Measurements from ENCODE around the gene KLHL4.
"Not testable (repeated sequence)": the region's sequence is repeated elsewhere in the genome, so short reads cannot be mapped to it uniquely, and the experiment has no call there.

Gene KLHL4

DNA sequence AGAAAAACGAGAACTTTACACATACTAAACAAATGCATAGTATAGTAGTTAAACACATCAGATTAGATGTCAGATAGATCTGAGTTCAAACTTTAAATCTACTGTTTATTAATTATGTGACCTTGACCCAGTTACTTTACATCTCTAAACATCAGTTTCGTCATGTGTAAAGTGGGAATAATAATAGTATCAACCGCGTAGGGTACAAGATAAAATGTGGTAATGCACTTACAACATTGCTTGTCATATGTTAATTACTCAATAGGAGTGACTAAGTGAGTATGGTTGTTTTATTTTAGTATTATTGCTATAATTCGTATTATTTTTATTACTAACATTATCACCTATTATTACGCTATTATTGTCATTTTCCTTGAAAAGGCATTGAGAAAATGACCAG lies 144.2 kb downstream of the KLHL4 start:
- H3K9ac ChIP-seq (ENCODE audit: low read length): no peak overlapping the region
- no peak overlapping the region for H3K27ac ChIP-seq (ENCODE audit: low read depth, low read length)
- no peaks in the 10 kb centered on the region; the same call in 1 of the 2 replicates for H3K36me3 ChIP-seq (ENCODE audit: control insufficient read depth, insufficient read depth, low read length)
- H3K4me1 ChIP-seq (ENCODE audit: control insufficient read depth, insufficient read depth, low read length): peaks cover 9% of the 10 kb centered on the region
- H3K4me3 ChIP-seq (ENCODE audit: low read depth, low read length): no peak overlapping the region
- H3K27me3 ChIP-seq (ENCODE audit: control insufficient read depth, insufficient read depth, low read length): no peaks in the 10 kb centered on the region
- peaks cover 3% of the 10 kb centered on the region; the same call in 1 of the 2 replicates for H3K9me3 ChIP-seq (ENCODE audit: control insufficient read depth, insufficient read depth, low read depth, low read length)

DNA sequence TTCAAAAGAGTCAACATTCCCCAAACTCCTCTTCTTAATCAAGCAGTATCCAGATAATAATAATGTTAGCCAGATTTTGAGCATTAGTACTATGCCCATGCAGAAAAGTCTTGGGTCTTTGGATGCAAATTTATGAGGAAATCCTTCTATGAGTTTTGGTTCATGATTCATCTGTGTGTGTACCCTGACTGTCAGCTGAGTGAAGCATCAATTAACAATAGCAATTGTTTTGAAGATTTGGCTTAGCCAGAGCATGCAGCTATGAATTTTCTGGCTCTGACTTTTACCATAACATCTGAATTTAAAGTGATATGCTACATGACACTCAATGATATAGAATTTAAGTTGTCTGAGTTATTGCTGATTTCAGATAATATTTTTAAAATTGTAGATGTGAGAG lies 145.8 kb downstream of the KLHL4 start:
- no peaks in the 10 kb centered on the region for H3K36me3 ChIP-seq (ENCODE audit: control insufficient read depth, insufficient read depth, low read length)
- H3K27ac ChIP-seq (ENCODE audit: low read depth, low read length): no peak overlapping the region
- peaks cover 13% of the 10 kb centered on the region for H3K4me1 ChIP-seq (ENCODE audit: control insufficient read depth, insufficient read depth, low read length)

GRCh38 chrX:87664381-87664780 lies 146.8 kb downstream of the KLHL4 start:
- Histone ChIP-seq H3K9ac (ENCODE audit: low read length) (no peak overlapping the region), H3K4me3 (ENCODE audit: low read depth, low read length) (no peak overlapping the region), H3K27me3 (ENCODE audit: control insufficient read depth, insufficient read depth, low read length) (no peaks in the 10 kb centered on the region), H3K27ac (ENCODE audit: low read depth, low read length) (0 out of 2 replicates have a peak overlapping the region, but pooled peaks have one; percentile 71), H3K36me3 (ENCODE audit: control insufficient read depth, insufficient read depth, low read length) (no peaks in the 10 kb centered on the region), H3K4me1 (ENCODE audit: control insufficient read depth, insufficient read depth, low read length) (peaks cover 22% of the 10 kb centered on the region), H3K9me3 (ENCODE audit: control insufficient read depth, insufficient read depth, low read depth, low read length) (no peaks in the 10 kb centered on the region; the same call in 1 of the 2 replicates)

More for the DNA sequence above, 145.8 kb downstream of the KLHL4 start:
- H3K27me3 ChIP-seq (ENCODE audit: control insufficient read depth, insufficient read depth, low read length): no peaks in the 10 kb centered on the region
- H3K9ac ChIP-seq (ENCODE audit: low read length): no peak overlapping the region
- no peak overlapping the region for H3K4me3 ChIP-seq (ENCODE audit: low read depth, low read length)
- H3K9me3 ChIP-seq (ENCODE audit: control insufficient read depth, insufficient read depth, low read depth, low read length): no peaks in the 10 kb centered on the region; the same call in 1 of the 2 replicates

- H3K27ac ChIP-seq (ENCODE audit: low read depth, low read length): peak overlapping the region; percentile 98
- H3K4me3 ChIP-seq (ENCODE audit: low read depth, low read length): peak overlapping the region; percentile 74; the same call in 1 of the 2 replicates
These were observed 162.2 kb downstream of the KLHL4 start for GRCh38 chrX:87679849-87680248.

GRCh38 chrX:87687703-87688102 lies 170.1 kb downstream of the KLHL4 start:
- peak overlapping the region; percentile 15; the same call in 1 of the 2 replicates for H3K4me3 ChIP-seq (ENCODE audit: low read depth, low read length)
- no peaks in the 10 kb centered on the region for H3K27me3 ChIP-seq (ENCODE audit: control insufficient read depth, insufficient read depth, low read length)
- peaks cover 17% of the 10 kb centered on the region for H3K4me1 ChIP-seq (ENCODE audit: control insufficient read depth, insufficient read depth, low read length)
- peak overlapping the region; percentile 92 for H3K9ac ChIP-seq (ENCODE audit: low read length)
- peak overlapping the region; percentile 98 for H3K27ac ChIP-seq (ENCODE audit: low read depth, low read length)
- peaks cover 19% of the 10 kb centered on the region; the same call in 1 of the 2 replicates for H3K9me3 ChIP-seq (ENCODE audit: control insufficient read depth, insufficient read depth, low read depth, low read length)
- peaks cover 20% of the 10 kb centered on the region for H3K36me3 ChIP-seq (ENCODE audit: control insufficient read depth, insufficient read depth, low read length)

More at GRCh38 chrX:87679849-87680248, 162.2 kb downstream of the KLHL4 start:
- peaks cover 6% of the 10 kb centered on the region; the same call in 1 of the 2 replicates for H3K9me3 ChIP-seq (ENCODE audit: control insufficient read depth, insufficient read depth, low read depth, low read length)
- peak overlapping the region; percentile 100 for H3K9ac ChIP-seq (ENCODE audit: low read length)
- H3K4me1 ChIP-seq (ENCODE audit: control insufficient read depth, insufficient read depth, low read length): peaks cover 29% of the 10 kb centered on the region
- H3K27me3 ChIP-seq (ENCODE audit: control insufficient read depth, insufficient read depth, low read length): no peaks in the 10 kb centered on the region
- peaks cover 17% of the 10 kb centered on the region for H3K36me3 ChIP-seq (ENCODE audit: control insufficient read depth, insufficient read depth, low read length)

DNA sequence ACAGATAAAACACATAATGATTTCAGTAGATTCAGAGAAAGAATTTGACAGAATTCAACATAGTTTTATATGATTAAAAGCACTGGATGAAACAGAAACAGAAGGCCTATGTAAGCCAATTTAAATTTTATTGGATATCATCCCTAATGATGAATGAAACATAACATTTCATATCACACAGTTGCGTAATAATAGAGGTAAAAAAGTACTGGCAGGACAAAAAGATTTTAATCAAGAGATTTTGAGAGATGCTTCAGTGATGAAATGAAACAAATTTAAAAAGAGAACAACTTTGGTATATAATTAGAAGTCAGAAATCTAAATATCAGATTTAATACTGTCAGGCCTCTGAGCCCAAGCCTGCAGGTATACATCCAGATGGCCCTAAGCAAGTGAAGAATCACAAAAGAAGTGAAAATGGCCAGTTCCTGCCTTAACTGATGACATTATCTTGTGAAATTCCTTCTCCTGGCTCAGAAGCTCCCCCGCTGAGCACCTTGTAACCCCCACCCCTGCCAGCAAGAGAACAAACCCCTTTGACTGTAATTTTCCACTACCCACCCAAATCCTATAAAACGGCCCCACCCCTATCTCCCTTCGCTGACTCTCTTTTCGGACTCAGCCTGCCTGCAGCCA lies 170.6 kb downstream of the KLHL4 start:
- Histone ChIP-seq H3K9me3 (ENCODE audit: control insufficient read depth, insufficient read depth, low read depth, low read length) (peaks cover 19% of the 10 kb centered on the region; the same call in 1 of the 2 replicates), H3K9ac (ENCODE audit: low read length) (peak overlapping the region; percentile 92), H3K36me3 (ENCODE audit: control insufficient read depth, insufficient read depth, low read length) (peaks cover 19% of the 10 kb centered on the region), H3K4me1 (ENCODE audit: control insufficient read depth, insufficient read depth, low read length) (peaks cover 17% of the 10 kb centered on the region), H3K4me3 (ENCODE audit: low read depth, low read length) (peak overlapping the region; percentile 15; the same call in 1 of the 2 replicates), H3K27ac (ENCODE audit: low read depth, low read length) (peak overlapping the region; percentile 98)
- H3K27me3 ChIP-seq (ENCODE audit: control insufficient read depth, insufficient read depth, low read length): not testable (repeated sequence)

DNA sequence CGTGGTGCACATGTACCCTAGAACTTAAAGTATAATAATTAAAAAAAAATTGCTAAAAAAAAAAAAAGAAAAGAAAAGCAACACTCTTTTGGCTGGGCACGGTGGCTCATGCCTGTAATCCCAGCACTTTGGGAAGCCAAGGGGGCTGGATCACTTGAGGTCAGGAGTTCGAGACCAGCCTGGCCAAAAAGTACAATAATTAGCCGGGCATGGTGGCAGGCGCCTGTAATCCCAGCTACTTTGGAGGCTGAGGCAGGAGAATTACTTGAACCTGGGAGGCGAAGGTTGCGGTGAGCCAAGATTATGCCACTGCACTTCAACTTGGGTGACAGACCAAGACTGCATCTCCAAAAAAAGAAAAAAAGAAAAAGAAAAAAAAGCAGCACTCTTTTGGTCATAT lies 171.6 kb downstream of the KLHL4 start:
- Histone ChIP-seq H3K9me3 (ENCODE audit: control insufficient read depth, insufficient read depth, low read depth, low read length) (peaks cover 19% of the 10 kb centered on the region; the same call in 1 of the 2 replicates), H3K4me1 (ENCODE audit: control insufficient read depth, insufficient read depth, low read length) (peaks cover 17% of the 10 kb centered on the region), H3K9ac (ENCODE audit: low read length) (peak overlapping the region; percentile 57), H3K27ac (ENCODE audit: low read depth, low read length) (peak overlapping the region; percentile 56; the same call in 1 of the 2 replicates), H3K36me3 (ENCODE audit: control insufficient read depth, insufficient read depth, low read length) (peaks cover 16% of the 10 kb centered on the region)
- H3K27me3 ChIP-seq (ENCODE audit: control insufficient read depth, insufficient read depth, low read length); H3K4me3 ChIP-seq (ENCODE audit: low read depth, low read length): not testable (repeated sequence)

GRCh38 chrX:87693204-87693603 lies 175.6 kb downstream of the KLHL4 start:
- H3K9ac ChIP-seq (ENCODE audit: low read length): no peak overlapping the region
- H3K4me1 ChIP-seq (ENCODE audit: control insufficient read depth, insufficient read depth, low read length): peaks cover 5% of the 10 kb centered on the region
- H3K9me3 ChIP-seq (ENCODE audit: control insufficient read depth, insufficient read depth, low read depth, low read length): peaks cover 19% of the 10 kb centered on the region; the same call in 1 of the 2 replicates
- H3K27ac ChIP-seq (ENCODE audit: low read depth, low read length): no peak overlapping the region
- no peak overlapping the region for H3K4me3 ChIP-seq (ENCODE audit: low read depth, low read length)
- H3K27me3 ChIP-seq (ENCODE audit: control insufficient read depth, insufficient read depth, low read length): no peaks in the 10 kb centered on the region
- H3K36me3 ChIP-seq (ENCODE audit: control insufficient read depth, insufficient read depth, low read length): no peaks in the 10 kb centered on the region; the same call in 1 of the 2 replicates

- no peaks in the 10 kb centered on the region; the same call in 1 of the 2 replicates for H3K27me3 ChIP-seq (ENCODE audit: control insufficient read depth, insufficient read depth, low read length)
These were observed 179.8 kb downstream of the KLHL4 start for GRCh38 chrX:87697409-87697808.

DNA sequence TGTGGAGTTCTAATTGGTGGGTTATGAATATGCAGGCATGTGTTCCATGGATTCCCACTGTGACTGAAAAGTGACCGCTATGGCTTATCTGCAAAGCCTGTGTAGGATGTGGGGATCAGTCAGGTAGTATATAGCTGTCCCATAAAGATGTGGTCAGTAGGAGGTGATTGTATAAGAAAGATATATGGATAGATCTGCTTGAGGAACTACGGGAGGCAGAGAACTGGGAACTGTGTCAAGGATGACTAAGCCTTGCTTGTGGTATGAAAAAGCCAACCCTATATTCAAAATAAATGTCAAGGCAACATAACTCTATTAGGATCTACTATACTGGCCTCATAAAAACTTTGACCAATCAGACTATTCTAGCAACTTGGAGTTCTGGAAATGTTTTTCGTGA lies 185.2 kb downstream of the KLHL4 start:
- Histone ChIP-seq H3K27me3 (ENCODE audit: control insufficient read depth, insufficient read depth, low read length) (no peaks in the 10 kb centered on the region; the same call in 1 of the 2 replicates), H3K9ac (ENCODE audit: low read length) (no peak overlapping the region), H3K4me3 (ENCODE audit: low read depth, low read length) (no peak overlapping the region), H3K27ac (ENCODE audit: low read depth, low read length) (no peak overlapping the region), H3K9me3 (ENCODE audit: control insufficient read depth, insufficient read depth, low read depth, low read length) (peaks cover 19% of the 10 kb centered on the region), H3K4me1 (ENCODE audit: control insufficient read depth, insufficient read depth, low read length) (no peaks in the 10 kb centered on the region; the same call in 1 of the 2 replicates), H3K36me3 (ENCODE audit: control insufficient read depth, insufficient read depth, low read length) (no peaks in the 10 kb centered on the region)

More at GRCh38 chrX:87697409-87697808, 179.8 kb downstream of the KLHL4 start:
- Histone ChIP-seq H3K27ac (ENCODE audit: low read depth, low read length) (no peak overlapping the region), H3K9me3 (ENCODE audit: control insufficient read depth, insufficient read depth, low read depth, low read length) (peaks cover 2% of the 10 kb centered on the region; the same call in 1 of the 2 replicates), H3K4me1 (ENCODE audit: control insufficient read depth, insufficient read depth, low read length) (no peaks in the 10 kb centered on the region), H3K4me3 (ENCODE audit: low read depth, low read length) (no peak overlapping the region), H3K36me3 (ENCODE audit: control insufficient read depth, insufficient read depth, low read length) (no peaks in the 10 kb centered on the region), H3K9ac (ENCODE audit: low read length) (no peak overlapping the region)

GRCh38 chrX:87703469-87703868 lies 185.9 kb downstream of the KLHL4 start:
- not testable (repeated sequence) for H3K36me3 ChIP-seq (ENCODE audit: control insufficient read depth, insufficient read depth, low read length); H3K9ac ChIP-seq (ENCODE audit: low read length); H3K4me3 ChIP-seq (ENCODE audit: low read depth, low read length); H3K27ac ChIP-seq (ENCODE audit: low read depth, low read length); H3K4me1 ChIP-seq (ENCODE audit: control insufficient read depth, insufficient read depth, low read length); H3K27me3 ChIP-seq (ENCODE audit: control insufficient read depth, insufficient read depth, low read length)
- H3K9me3 ChIP-seq (ENCODE audit: control insufficient read depth, insufficient read depth, low read depth, low read length): peaks cover 26% of the 10 kb centered on the region

All from HUES6 (cell line).